Skeletal muscle satellite cell (primary cell): ENCODE data around the gene SLC34A3.

ENCODE experiments used
- H3K27me3 ChIP-seq: 2 replicates; pipeline ENCODE4 v1.7.0; 2013; ENCODE audit warnings: low read length; ENCODE audit not compliant: control insufficient read depth, insufficient read depth
- H3K36me3 ChIP-seq: 2 replicates; pipeline ENCODE4 v1.7.0; 2013; ENCODE audit warnings: mild to moderate bottlenecking, control low read depth, low read length; ENCODE audit not compliant: insufficient read depth
- H3K4me1 ChIP-seq: 2 replicates; pipeline ENCODE4 v1.7.0; 2013; ENCODE audit warnings: low read length; ENCODE audit not compliant: control insufficient read depth, insufficient read depth
- H3K4me2 ChIP-seq: 2 replicates; pipeline ENCODE4 v1.7.0; 2013; ENCODE audit warnings: mild to moderate bottlenecking, low read length
- H3K4me3 ChIP-seq: 2 replicates; pipeline ENCODE4 v1.7.0; 2013; ENCODE audit warnings: low read length
- H3K9ac ChIP-seq: 2 replicates; pipeline ENCODE4 v1.7.0; 2013; ENCODE audit warnings: mild to moderate bottlenecking, low read depth, low read length, moderate library complexity
- H3K9me3 ChIP-seq: replicated peaks from 2 replicates; pipeline ENCODE4 v1.7.0; 2013; ENCODE audit warnings: mild to moderate bottlenecking, control low read depth, low read length

SLC34A3 gene

DNA sequence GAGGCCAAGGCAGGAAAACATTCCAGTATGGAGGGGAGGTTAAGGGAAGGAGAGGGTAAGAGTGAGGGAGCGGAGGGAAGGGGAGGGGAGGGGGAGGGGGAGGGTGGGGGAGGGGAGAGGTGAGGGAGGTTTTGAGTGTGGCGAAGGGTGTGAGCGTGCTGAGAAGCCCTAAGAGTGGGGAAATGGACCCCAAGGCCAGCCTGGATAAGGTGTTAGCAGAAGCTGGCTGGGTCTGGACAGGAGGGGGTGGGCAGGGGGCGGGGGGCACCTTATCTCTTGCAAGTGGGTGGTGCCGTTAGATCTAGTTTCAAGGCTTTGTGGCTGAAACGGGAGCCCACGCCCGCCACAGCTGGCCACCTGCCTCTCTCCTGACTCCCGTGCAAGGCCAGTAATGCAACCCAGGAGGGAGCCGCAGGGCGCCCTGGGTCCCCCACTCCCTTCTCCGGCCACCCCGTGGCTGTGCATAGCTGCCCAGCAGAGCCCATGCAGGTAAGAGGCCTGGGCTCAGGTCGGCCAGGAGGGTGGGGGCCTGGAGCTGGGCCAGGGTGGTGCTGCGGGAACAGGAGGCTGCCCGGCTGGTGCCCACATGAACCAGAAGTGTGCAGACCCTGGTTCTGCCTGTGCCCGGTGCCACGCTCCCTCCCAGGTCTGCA lies 2.7 kb upstream of the SLC34A3 start:
- Histone ChIP-seq H3K27me3 (no peaks in the 10 kb centered on the region), H3K4me1 (peaks cover 39% of the 10 kb centered on the region), H3K4me2 (no peak overlapping the region), H3K4me3 (no peak overlapping the region), H3K9me3 (no peaks in the 10 kb centered on the region), H3K9ac (no peak overlapping the region), H3K36me3 (no peaks in the 10 kb centered on the region)

DNA sequence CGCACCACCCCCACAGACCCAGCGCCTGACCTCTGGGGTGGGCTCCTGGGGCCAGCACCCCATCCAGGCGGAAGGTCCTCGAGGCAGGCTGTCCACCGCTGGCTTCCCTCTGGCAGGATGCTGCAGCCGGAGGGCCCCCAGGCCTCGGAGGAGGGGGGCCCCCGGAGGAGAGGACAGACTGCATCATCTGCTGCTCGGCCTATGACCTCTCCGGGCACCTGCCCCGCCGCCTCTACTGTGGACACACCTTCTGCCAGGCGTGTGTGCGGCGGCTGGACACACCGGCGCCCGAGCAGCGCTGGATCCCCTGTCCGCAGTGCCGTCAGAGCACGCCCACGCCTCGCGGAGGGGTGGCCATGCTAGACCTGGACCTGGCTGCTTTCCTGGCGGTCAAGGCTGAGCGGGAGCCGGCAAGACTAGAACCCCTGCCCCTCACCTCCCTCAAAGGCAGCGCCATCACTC lies 2.2 kb upstream of the SLC34A3 start:
- Histone ChIP-seq H3K9ac (no peak overlapping the region), H3K36me3 (no peaks in the 10 kb centered on the region), H3K9me3 (no peaks in the 10 kb centered on the region), H3K27me3 (no peaks in the 10 kb centered on the region), H3K4me3 (no peak overlapping the region), H3K4me1 (peaks cover 37% of the 10 kb centered on the region), H3K4me2 (no peak overlapping the region)

DNA sequence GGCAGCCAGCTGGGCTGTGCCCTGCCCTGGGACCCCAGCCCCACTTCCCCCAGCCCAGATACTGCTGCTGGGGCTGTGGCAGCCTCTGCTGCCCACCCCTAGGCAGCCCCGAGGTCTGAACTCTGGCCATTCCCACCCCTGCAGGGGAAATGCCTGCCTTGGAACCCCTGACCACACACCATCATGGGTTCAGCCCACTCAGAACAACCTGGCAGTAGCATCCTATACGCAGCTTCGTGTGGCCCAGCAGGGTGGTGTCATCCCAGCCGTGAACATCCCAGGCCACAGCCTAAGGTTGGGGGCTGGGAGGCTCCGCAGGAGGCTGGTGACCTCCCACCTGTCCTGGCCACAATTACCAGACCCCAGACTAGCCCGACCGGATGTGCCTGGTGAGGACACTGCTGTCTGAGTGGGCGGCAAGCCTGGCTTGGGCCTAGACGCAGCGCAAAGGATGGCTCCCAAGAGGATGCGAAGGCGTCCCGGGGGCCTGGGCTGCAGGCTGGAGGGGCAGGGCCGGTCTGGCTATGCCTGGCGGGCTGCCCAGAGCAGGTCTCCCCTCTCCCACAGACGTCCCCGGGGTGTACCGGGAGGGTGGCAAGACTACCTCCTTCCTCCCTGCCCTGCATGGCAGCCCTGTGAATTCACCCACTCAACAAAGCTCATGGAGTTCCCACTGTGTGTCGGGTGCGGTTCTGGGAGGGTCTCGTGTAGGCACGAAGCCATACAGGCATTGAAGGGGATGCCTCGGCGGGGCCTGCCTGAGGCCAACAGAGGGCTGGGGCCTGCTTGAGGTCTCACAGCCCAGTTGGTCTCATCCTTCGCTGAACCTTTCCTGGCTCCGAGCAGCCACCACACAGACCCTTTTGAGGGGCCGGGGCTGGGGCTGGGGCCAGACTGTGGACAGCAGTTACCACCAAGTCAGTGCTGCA lies 1.5 kb upstream of the SLC34A3 start:
- no peak overlapping the region for H3K4me3 ChIP-seq
- no peak overlapping the region for H3K4me2 ChIP-seq
- H3K4me1 ChIP-seq = peaks cover 32% of the 10 kb centered on the region
- no peak overlapping the region for H3K9ac ChIP-seq
- no peaks in the 10 kb centered on the region for H3K9me3 ChIP-seq
- H3K36me3 ChIP-seq = no peaks in the 10 kb centered on the region
- H3K27me3 ChIP-seq = no peaks in the 10 kb centered on the region

DNA sequence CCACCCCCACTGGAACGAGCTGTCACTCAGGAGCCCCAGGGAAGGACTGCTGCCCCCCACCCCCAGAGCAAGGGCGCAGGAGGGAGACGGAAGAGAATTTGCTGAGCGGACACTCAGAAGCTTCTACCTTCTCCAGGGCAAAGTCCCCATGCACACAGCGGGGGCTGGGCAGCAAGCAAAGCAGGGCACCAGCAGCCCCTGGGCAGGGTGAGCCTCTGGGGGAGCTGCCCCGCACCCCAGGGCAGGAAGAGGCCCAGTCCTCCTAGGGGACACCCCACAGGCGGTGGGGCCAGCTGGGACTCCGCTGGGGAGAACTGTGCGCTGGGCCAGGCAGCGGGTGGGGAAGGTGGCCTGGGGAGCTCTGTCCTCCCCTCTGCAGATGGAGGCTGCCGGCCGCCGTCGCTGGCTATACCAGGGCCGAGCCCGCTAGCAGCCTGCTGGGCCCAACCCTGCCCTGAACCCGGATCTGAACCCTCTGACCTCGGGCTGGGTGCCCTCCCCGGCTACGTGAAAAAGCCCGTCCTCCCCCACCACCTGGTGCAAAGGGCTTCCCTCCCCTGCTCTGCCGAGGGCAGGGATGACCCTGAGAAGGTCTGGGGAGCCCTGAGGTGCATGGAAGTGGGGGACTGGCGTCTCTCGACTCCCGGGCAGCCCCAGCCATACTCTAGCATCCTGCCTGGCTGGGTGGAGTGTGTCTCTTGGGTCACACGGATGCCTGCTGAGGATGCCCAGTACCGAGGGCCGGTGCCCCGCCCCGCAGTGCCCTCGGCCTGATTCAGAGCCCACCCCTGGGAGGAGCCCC lies 597 bp upstream of the SLC34A3 start:
- no peaks in the 10 kb centered on the region for H3K36me3 ChIP-seq
- H3K4me1 ChIP-seq = peaks cover 25% of the 10 kb centered on the region
- no peaks in the 10 kb centered on the region for H3K9me3 ChIP-seq
- no peak overlapping the region for H3K4me2 ChIP-seq
- H3K4me3 ChIP-seq = no peak overlapping the region
- H3K9ac ChIP-seq = no peak overlapping the region
- no peaks in the 10 kb centered on the region for H3K27me3 ChIP-seq

DNA sequence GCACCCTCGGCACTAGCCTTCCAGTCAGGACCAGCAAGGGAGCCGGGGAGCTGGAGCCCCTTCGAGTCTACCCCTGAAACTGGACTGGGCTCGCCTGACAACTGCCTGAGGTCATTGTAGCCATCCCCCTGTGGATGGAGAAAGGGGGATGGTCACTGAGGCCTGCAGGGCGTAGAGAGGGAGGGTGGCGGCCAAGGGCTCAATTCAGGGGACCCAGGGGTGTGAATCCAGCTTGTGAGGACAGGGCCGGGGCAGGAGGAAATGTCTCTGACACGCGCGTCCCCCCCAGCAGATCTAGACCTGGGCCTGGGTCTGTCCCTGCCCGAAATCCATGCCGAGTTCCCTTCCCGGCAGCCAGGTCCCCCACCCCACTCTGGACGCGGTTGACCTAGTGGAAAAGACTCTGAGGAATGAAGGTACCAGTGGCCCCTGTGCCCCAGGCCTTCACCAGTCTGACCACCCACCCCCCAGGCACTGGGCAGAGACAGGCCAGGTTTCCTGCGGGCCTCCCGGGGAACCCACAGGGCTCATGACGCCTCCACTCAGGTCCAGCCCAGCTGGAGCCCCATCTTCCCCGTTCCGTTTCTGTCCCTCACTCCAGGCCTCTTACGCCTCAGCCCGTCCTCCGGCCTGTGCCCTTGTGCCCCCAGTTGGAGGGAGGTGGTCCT lies 805 bp downstream of the SLC34A3 start:
- no peaks in the 10 kb centered on the region for H3K27me3 ChIP-seq
- H3K4me2 ChIP-seq = no peak overlapping the region
- H3K4me1 ChIP-seq = peaks cover 20% of the 10 kb centered on the region
- H3K4me3 ChIP-seq = no peak overlapping the region
- no peaks in the 10 kb centered on the region for H3K9me3 ChIP-seq
- no peaks in the 10 kb centered on the region for H3K36me3 ChIP-seq
- no peak overlapping the region for H3K9ac ChIP-seq

DNA sequence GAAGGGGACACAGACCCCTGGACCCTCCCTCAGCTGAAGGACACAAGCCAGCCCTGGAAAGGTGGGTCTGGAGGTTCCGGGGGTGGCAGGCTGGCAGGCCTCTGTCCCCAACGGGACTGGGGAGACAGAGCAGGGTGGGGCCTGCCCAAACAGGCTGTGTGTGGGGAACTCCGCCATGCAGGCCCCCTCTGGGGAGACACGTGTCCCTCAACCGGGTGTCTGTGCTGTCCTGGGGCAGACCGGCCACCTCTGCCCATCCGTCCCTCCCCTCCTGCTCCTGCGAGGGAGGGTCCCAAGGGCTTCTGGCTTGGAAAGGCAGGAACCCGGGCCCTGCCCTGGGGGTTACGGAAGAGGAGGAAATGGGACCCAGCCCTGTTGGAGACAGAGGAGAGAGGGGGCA lies 1.4 kb downstream of the SLC34A3 start:
- H3K4me2 ChIP-seq = peak overlapping the region; percentile 41
- H3K27me3 ChIP-seq = no peaks in the 10 kb centered on the region
- no peak overlapping the region for H3K4me3 ChIP-seq
- peak overlapping the region; percentile 47 for H3K9ac ChIP-seq
- no peaks in the 10 kb centered on the region for H3K36me3 ChIP-seq
- H3K9me3 ChIP-seq = no peaks in the 10 kb centered on the region
- peaks cover 19% of the 10 kb centered on the region for H3K4me1 ChIP-seq

DNA sequence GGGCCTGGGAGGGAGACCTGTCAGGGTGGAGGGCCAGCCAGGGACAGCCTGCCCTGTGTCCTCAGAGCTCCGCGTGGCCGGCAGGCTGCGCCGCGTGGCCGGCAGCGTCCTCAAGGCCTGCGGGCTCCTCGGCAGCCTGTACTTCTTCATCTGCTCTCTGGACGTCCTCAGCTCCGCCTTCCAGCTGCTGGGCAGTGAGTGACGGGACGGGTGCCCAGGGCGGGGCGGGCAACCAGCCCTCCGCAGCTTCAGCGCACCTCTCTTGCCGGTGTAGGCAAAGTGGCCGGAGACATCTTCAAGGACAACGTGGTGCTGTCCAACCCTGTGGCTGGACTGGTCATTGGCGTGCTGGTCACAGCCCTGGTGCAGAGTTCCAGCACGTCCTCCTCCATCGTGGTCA lies 1.8 kb downstream of the SLC34A3 start:
- H3K9ac ChIP-seq = peak overlapping the region; percentile 47
- H3K4me1 ChIP-seq = peaks cover 15% of the 10 kb centered on the region
- H3K4me3 ChIP-seq = no peak overlapping the region
- H3K9me3 ChIP-seq = no peaks in the 10 kb centered on the region
- H3K36me3 ChIP-seq = no peaks in the 10 kb centered on the region
- peak overlapping the region; percentile 41 for H3K4me2 ChIP-seq
- no peaks in the 10 kb centered on the region for H3K27me3 ChIP-seq

DNA sequence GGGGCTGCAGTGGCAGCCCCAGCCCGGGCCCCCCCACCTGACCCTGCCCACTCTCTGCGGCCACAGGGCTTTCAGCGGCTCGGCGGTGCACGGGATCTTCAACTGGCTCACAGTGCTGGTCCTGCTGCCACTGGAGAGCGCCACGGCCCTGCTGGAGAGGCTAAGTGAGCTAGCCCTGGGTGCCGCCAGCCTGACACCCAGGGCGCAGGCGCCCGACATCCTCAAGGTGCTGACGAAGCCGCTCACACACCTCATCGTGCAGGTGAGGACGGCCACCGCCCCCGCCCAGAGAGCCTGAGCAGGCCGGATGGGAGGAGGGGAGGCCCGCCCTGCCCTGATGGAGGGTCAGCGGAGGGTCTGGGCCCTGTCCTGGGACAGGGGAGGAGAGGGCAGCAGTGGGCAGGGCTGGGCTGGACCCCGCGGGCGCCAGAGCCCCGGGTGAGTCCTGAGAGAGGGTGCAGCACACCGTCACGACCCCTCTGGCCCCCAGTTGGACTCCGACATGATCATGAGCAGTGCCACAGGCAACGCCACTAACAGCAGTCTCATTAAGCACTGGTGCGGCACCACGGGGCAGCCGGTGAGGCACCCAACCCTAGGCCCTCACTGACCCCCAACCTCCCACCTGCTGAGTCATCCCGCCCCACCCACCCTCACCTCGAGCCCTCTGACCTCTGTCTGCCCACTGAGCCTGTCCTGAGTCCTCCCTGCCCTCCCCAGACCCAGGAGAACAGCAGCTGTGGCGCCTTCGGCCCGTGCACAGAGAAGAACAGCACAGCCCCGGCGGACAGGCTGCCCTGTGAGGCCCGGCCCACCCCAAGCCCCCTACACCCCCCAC lies 2.7 kb downstream of the SLC34A3 start:
- Histone ChIP-seq H3K4me2 (no peak overlapping the region), H3K9me3 (no peaks in the 10 kb centered on the region), H3K4me3 (no peak overlapping the region), H3K4me1 (peaks cover 19% of the 10 kb centered on the region), H3K27me3 (no peaks in the 10 kb centered on the region), H3K9ac (no peak overlapping the region), H3K36me3 (no peaks in the 10 kb centered on the region)

DNA sequence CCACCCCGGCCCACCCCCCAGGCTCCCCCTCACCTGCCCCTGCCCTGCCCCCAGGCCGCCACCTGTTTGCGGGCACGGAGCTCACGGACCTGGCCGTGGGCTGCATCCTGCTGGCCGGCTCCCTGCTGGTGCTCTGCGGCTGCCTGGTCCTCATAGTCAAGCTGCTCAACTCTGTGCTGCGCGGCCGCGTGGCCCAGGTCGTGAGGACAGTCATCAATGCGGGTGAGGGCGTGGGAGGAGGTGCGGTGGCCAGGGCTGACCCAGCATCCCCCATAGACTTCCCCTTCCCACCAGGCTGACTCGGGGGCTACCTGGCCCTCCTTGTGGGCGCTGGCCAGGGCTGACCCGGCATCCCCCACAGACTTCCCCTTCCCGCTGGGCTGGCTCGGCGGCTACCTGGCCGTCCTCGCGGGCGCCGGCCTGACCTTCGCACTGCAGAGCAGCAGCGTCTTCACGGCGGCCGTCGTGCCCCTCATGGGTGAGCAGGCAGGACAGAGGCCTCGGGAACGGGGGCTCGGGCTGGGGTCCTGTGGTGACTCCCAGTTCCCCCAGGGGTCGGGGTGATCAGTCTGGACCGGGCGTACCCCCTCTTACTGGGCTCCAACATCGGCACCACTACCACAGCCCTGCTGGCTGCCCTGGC lies 3.5 kb downstream of the SLC34A3 start:
- no peaks in the 10 kb centered on the region for H3K27me3 ChIP-seq
- H3K36me3 ChIP-seq = no peaks in the 10 kb centered on the region
- no peak overlapping the region for H3K9ac ChIP-seq
- H3K4me2 ChIP-seq = no peak overlapping the region
- no peak overlapping the region for H3K4me3 ChIP-seq
- peaks cover 25% of the 10 kb centered on the region for H3K4me1 ChIP-seq
- no peaks in the 10 kb centered on the region for H3K9me3 ChIP-seq

DNA sequence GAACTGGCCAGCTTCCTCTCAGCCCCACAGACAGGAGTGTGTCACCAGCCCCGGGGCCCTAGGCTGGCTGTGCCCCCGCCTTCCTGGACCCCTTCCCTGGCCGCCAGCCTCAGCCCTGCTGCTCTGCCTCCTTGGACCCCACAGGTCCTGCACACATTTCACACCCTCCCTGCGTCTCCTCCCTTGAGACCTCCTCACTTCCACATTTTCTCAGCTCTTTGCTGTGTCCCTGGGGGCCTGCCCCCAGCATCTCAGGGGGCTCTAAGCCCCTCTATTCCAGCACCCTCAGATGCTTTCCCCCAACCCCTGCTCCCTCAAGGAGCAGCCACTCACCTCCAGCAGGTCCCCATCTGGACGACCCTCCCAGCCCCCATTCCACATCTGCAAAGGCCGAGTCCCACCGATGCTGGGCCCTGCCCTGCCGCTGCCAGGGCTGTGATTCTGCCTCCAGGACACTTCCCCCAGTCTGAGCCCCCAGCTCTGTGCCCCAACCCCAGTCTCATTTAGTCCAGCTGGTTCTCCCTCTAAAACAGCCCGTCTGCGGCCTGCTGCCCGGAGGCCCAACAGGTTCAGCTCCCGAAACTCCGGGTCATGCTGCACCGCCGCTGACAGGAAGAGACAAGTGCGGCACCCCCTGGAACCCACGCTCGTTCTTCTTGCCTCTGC lies 4.2 kb downstream of the SLC34A3 start:
- H3K36me3 ChIP-seq = no peaks in the 10 kb centered on the region
- no peak overlapping the region for H3K4me2 ChIP-seq
- no peaks in the 10 kb centered on the region for H3K9me3 ChIP-seq
- peaks cover 31% of the 10 kb centered on the region for H3K4me1 ChIP-seq
- H3K27me3 ChIP-seq = no peaks in the 10 kb centered on the region
- H3K4me3 ChIP-seq = no peak overlapping the region
- H3K9ac ChIP-seq = no peak overlapping the region
